Stimulated activated CD8-positive, alpha-beta memory T cell treated with anti-CD3 and anti-CD28 coated beads, Interleukin-4, amount 100 ng/mL, for 1 hour (primary cell): Measurements from ENCODE around the gene CTNNA3.

Source experiments
- DNase-seq, 2 donors: peaks; one replicate each; pipeline ENCODE4 v3.0.0-alpha.2; 2020; ENCODE audit warnings: low read depth in 2 of 2, low spot score in 1 of 2

Gene CTNNA3

DNA sequence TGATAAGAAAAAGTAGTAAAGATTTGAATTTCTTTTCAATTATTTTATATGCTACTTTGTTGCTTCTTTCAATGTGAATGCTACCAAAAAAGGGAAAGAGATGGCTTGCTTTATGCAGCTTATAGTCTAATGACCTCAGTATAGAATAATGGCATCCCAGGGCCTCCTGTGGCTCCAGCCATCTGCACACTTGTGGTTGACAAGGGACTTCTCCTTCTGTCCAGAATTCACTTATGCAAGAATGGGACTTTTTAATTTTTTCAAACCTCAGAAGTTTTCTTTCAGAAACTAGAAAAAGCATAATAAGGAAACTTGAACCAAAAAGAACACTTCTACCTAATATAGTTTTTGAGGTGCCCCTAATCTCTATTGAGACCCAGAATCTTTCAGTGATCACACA, 310.9 kb downstream of the CTNNA3 start:
- DNase-seq = no peak

DNA sequence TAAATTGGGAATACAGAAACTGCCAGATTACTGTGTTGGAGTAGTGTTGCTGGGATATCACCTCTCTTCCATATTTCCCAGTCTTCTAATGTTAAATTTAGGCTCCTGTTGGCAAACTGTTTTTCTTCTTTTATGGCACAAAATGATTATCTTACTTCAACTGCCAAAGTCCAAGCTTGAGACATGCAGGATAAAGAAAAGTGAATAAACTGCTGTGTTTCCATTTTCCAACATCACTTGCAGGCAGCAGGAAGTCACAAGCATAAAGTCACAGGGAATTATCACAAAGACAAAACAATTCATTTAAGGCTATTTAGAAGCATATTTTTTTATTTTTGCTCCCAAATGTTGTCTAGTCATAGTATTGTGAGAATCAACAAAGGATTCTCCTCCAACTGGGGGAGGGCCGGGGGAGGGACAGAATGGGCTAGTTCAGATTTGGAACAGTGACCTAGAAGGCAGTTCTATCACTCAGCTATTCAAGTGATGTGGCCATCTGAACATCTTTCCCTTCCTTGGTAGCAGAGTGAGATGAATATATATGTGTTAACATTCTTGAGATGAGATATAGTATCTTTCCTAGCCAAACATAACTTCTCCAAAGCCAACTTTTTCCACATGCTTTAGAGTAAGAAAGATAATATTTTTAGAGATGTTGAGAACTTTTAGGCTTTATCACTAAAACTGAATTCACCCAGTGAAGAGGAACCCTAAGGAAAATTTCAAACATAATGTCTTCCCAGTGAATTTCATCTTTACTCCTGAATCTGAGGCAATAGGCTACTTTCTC, 364.7 kb downstream of the CTNNA3 start:
- no peak for DNase-seq

DNA sequence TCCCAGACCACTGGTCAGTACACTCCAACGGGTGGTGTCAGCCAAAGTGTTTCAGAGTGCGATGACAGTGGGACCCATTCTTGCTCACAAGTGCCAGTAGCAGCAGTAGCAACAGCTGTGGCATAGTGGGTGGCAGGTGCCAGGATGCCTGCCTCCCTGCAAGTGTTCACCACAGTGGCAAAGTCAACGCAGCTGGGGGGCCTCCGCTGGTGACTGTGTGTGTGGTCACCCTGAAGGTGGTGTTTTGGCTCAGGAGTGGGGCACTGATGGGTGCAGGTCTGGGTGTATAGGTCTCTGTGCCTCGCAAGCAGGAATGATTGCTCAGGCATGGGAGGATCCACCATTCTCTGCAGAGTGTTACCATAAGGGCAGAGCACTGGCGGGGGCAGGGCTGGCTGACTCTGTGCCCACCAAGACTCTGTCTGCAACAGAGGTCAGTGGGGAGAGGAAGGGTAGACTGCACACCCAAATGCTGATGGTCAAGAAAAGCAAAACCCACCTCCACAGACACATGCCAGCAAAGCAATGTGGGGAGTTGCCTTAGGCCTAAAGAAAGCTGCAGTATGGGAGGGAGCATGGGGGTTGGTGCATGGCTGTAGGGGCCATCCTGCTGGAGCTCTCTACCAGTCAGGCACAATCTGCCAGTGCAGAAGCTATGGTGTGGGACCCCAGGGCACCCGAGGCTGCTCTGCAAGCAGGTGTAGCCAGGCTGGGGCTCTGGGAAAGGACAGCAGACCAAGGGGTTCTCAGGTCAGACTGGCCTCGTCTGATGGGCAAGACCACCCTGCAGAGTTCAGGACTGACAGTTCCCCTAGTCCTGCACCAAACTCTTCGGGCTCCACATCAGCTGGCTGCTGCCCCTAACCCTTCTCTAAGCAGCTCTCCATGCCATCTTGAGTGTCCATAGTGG, 368.1 kb downstream of the CTNNA3 start:
- no peak for DNase-seq

DNA sequence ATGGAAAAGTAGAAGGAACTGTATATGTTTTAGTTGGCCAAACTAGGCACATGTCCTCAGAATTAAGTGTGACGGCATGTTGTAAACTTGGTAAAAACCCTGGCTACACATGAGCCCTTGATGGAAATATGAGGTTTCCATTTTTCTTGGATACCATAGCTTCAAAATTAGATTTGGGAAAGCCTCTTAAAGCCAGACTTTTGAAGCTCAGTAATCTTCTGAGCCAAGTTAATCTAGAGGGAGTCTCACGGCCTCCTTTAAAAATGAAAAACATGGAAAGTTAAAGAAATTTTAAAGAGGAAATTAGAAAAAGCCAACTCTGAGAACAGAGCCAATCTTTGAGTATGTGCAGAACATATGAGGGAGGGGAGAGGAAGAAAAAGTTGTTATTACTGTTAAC, 376.0 kb downstream of the CTNNA3 start:
- DNase-seq = no peak

DNA sequence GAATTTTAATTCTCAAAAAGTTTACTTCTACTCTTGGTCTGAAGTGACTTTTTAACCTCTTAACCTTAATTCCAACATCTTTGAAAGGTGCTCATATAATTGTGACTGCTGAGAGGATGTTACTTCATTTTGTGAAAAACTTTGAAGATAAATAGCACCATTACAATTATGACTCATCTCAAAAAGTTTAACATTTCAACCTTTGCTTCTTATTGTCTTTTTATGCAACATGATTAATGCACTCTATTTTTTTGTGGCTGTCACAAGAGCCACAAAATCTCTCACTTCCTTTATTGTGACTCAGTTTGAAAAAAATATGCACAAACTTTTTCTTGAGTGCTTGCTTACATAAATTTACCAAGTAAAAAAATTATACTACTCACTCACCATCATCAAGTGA, 387.1 kb downstream of the CTNNA3 start:
- DNase-seq = no peak

DNA sequence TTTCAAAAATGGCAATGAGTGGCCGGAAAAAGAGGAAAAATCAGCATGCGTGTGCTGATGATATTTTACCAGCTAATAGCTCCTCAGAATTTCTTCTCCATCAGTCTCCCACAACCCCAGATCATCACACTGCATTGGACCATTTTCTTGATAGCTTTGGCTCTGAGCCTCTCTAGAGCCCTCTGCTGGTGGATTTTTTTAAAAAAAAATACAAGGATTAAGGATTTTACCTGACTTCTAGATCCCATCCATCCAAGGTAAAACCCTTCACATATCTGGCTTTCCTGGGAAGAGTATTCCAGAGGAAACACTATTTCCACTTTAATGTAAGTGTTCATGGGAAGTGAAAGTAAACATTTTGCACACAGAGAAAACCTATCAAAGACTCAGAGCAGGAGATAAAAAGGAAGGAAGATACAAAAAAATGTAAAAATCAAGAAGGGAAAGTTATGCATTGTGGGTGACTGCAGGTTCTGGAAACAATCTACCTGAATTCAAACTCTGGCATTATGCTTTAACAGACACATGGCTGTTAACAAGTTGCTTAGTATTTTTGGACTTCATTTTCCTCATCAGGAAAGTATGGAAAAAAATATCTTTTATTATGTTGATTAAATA, 389.3 kb downstream of the CTNNA3 start:
- DNase-seq = no peak

DNA sequence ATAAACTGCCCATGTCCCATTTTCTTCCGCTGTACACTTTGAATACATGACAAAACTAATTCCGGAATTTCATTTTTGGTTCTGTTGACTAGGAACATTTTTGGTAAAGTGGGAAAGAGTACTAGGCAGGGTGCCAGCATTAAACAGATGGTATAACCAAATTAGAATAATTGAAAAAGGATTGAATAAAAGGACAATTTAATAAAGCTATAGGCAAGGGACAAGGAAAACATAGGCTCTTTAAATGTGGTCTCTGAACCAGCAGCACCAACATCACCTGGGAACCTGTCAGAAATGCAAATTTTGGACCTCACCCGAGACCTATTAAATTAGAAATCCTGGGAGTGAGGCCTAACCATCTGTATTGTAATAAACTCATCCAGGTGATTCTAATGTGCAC, 393.3 kb downstream of the CTNNA3 start:
- DNase-seq = no peak

DNA sequence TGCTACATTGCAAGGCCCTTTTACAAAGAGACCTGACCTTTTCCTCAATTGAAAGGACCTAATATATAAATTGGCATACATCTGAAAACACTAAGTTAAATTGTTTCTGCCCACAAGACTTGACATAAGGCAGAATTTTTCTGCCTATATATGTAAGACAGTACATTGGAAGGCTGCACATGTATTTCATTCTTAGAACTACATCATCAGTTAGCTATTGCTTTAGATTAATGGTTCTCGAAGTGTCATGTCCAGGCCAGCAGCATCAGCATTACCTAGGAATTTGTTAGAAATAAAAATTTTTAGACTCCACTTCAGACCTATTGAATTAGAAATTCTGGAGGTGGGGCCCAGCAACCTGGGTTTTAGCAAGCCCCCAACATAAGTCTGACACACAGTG, 396.2 kb downstream of the CTNNA3 start:
- DNase-seq = no peak

DNA sequence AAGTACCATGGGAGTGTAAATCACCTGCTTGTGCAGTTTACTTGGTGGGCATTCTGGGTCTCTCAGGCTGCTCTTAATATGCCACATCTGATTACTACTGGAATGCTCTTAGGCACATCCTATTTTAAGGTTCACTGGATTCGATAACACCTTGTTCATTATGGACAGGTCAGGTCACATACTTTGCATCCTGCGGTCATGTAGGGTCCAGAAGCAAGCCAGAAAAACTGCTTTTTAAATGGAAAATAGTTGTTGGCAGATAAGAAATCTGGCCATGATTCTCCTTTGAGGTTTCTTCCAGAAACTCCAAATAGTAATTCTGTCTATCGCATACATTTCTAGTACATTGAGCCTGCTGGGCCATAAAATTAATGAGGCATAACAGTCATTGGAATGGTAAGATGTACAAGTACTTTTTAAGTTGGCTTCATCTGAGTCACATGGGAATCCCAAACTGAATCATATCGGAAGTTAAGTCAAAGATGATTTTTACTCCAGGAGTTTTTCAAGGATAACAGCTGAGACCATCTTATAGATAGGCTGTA, 398.3 kb downstream of the CTNNA3 start:
- DNase-seq = no peak

DNA sequence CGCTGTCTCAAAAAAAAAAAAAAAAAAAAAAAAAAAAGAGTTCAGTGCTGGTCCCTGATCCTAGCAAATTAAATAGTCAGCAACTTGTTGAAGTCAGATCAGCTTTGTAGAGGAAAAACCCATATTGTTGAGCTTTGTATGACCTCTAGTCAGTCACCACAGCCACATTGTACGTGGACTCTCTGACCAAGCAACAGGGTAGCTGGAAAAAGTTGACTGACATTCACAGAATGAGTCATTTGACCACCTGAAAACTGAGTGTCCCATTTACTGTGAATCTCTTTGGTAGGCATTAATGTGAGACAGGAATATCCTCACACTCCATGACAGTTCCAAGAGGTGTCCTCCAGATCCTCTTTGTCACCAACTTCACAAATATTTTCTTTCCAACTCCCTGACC, 399.1 kb downstream of the CTNNA3 start:
- no peak for DNase-seq

DNA sequence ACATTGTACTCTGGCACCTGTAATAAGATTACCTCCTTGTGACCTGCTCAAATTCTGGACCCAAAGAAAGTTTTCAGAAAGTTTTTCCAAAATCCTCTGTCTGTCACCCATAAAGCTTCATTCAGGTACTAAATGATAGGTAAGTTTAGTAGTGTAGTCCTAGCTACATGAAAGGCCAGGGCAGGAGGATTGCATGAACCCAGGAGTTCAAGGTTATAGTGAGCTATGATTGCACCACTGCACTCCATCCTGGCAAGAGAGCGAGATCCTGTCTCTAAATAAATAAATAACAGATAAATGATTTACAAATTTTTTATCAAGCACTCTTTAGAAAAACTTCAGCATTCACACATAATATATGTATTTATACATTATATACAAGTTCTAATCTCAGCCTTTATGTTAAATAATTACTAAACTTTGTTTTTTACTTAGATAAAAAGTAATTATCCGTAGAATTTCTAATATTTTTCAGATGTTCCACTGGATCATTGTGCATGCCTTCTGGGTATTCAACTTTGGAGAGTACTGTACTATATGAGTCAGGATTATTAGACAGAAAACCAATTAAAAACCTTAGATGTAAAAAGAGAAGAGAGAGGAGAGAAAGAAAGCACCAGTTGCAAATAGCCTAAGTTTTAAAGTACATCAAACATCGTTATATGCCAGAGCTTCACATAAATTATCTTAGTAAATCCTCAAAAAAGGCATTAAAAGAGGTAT, 407.1 kb downstream of the CTNNA3 start:
- DNase-seq = no peak

DNA sequence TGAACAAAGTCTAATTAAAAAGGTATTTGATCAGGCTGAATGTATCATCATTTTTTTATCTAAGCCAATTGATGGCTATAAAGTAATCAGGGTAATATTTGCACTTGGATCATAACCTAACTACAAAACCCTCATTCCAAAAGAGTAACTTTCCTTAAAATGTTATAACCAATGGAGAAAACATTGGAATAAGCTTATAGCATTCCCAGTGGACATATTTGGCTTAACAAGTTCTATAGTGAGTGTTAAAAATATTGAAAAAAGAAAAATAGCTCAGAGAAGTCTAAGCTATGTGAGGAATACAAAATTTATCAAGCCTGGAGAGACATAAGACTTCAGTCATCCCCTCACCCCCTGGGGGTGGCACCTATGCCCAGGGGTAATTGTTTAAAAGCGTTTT, 411.4 kb downstream of the CTNNA3 start:
- DNase-seq = no peak

DNA sequence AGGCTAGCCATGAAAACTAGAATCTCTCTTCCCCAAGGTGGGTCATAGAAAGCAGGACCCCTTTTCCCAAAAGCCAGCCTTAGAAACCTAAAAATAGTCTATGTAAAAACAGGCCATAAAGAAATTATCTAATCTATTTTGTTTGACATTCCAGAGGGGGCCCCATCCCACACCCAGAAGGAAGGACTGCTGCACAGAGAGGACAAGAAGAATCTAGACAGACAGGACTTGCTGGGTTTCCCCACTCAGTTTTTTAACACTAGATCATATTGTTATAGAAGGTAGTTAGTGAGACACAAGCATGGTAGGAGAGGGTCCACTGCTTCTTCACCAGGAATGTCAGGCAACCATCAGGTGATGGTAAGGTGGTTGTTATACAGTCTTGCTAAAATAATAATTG, 413.1 kb downstream of the CTNNA3 start:
- no peak for DNase-seq

DNA sequence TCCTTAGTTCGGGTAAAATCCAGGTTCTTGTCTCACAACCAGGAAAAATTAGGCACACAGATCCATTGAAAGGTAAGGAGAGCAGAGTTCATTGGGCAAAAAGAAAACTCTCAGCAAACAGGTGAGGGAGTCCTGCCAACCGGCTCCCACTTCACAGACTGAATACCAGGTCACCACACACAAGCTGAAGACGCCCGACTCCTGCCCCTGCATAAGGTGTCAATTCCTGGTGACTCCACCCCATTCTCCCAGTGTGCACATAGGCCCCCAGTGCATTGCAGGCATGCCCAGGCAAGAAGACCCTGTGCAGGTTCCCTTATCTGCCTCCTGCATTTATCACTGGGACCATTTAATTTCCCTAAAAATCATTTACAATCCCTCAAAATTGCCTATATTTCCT, 415.6 kb downstream of the CTNNA3 start:
- DNase-seq = no peak

DNA sequence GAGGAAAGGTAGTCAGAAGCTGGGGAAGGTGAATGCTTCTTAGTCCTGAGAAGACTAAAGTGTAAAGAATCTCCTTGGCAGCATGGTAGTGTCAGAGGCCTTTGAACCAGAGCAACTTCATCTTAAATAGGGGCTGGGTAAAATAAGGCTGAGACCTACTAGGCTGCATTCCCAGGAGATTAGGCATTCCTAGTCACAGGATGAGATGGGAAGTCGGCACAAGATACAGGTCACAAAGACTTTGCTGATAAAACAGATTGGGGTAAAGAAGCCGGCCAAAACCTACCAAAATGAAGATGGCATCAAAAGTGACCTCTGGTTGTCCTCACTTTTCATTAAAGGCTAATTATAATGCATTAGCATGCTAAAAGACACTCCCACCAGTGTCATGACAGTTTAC, 418.6 kb downstream of the CTNNA3 start:
- DNase-seq = no peak

DNA sequence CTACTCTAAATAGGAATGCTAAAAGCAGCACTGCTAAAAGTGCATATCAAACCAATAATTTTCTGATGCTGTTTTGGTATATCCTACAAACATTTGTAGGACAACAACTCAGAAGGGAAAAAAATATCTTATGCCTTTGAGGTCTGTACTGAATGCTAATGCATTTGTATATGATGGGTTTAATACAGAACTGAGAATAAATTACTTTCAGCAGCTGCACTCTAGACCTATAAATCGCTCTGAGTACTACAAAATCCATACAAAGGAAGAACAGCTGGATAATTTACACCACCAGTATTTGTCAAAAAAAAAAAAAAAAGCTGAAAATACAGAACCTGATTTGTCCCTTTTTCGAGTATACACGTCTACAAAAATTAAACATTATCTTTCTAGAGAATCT, 426.2 kb downstream of the CTNNA3 start:
- DNase-seq = no peak

DNA sequence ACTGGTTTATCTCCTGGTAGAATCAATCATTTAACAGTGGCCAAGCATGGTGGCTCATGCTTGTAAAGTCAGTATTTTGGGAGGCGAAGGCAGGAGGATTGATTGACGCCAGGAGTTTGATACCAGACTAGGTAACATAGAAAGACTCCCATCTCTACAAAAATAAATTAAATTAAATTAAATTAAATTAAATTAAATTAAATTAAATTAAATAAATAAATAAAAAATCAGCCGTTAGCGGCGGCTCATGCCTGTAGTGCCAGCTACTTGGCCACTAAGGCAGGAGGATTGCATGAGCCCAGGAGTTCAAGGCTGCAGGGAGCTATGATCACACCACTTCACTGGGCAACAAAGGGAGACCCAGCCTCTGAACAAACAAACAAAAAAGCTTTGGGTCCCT, 427.8 kb downstream of the CTNNA3 start:
- DNase-seq = no peak

DNA sequence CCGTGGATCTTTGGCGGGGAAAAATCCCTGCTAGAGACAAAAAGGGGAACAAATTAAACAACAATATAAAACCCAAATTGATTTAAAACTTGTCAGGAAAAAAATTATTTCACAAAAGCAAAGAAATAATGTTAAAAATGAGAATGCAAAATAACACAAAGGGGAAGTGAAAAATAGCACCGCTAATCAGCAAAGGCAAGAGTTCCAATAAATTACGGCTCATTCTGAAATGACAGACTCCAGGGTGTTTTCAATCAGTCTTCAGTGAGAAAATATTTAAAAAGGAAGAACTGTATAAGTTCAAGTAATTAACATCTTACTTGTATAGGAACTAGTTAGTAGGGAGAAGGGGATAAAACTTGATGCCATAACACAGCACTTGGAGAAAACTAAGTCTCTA, 433.3 kb downstream of the CTNNA3 start:
- no peak for DNase-seq

DNA sequence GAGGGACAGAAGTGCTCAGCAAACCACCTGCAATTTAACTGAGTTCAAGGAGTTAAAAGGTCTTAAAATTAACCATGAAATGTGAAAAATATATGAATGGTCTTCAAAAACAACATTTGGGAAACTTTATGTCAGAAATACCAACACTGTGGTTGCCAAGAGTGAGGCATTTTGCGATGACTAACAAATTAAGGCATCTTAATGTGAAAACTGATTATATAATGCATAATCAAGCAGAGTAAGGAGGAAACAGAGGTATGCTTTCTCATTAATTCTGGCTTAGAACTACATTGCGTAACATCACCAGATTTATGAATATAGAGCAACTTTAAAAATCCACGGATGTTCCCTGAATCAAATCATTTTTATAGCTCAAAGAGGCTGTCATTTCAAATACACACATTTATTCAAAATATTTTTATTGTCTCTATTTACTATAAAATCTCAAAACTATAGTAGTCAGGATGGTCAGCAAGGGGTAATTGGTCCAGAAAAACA, 434.6 kb downstream of the CTNNA3 start:
- no peak for DNase-seq

DNA sequence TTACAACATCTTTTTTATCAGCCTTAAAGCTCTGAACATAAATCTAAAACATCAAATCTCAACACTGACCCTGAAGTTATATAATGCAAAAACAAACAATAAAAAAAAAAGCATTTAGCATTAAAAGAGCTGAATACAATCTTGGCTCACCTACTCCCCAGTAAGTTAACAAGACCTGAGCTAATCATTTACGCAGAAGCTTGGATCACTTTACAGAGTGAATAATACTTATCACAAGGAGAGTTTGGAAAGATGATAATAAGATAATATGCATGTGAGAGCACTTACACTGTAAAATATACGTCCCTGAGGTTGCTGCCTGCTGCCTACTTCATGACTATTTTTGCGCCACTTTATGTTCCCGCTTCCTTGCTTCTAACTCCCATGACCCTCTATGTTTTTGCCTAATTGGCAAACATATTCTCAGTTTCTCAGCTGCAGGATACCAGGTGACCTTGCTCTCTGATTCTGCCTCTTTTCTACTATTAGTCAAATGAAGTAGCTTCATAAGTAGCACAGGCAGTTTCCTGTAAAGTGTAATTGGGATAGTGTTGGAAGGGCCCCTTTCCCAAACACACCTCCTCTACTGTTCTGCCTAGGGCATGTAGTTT, 436.6 kb downstream of the CTNNA3 start:
- DNase-seq = no peak
